ENCODE measurements around the gene RBM15B.

- TF ChIP-seq POLR2AphosphoS5 (IDR thresholded peaks at IDR 0.05; ENCODE audit: low read depth, low read length): no peak
- TF ChIP-seq TAF1 (IDR thresholded peaks at IDR 0.05; ENCODE audit: borderline replicate concordance, insufficient read depth, low read length): no peak
These were observed 46.0 kb downstream of the RBM15B start for GRCh38 chr3:51436998-51437639.
